HG03135 (cell line): ENCODE results near the gene PDE4D.

Source experiments
- ATAC-seq: cut with Tn5 transposase; IDR thresholded peaks from one replicate; pipeline ENCODE4 v1.9.1; 2021; ENCODE audit warnings: mild to moderate bottlenecking, moderate library complexity; ENCODE audit not compliant: unreplicated experiment

The PDE4D gene

DNA sequence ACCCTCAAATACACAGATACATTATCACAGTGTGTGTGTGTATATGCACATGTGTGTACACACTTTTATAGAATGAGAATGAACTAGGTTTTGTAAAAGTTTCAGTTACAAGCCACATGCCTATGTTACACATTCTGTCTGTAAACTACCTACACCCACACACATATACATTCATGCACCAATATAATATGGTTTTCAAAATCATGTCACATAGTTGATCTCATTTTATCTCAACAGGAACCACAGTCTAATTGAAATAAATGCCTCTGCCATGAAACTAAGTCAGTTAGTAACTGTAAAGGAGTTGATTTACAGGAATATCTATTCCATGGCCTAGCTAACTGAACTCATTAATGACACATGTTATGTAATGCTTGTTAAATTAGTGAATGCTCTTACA, 646.6 kb downstream of the PDE4D start:
- ATAC-seq = no peak

DNA sequence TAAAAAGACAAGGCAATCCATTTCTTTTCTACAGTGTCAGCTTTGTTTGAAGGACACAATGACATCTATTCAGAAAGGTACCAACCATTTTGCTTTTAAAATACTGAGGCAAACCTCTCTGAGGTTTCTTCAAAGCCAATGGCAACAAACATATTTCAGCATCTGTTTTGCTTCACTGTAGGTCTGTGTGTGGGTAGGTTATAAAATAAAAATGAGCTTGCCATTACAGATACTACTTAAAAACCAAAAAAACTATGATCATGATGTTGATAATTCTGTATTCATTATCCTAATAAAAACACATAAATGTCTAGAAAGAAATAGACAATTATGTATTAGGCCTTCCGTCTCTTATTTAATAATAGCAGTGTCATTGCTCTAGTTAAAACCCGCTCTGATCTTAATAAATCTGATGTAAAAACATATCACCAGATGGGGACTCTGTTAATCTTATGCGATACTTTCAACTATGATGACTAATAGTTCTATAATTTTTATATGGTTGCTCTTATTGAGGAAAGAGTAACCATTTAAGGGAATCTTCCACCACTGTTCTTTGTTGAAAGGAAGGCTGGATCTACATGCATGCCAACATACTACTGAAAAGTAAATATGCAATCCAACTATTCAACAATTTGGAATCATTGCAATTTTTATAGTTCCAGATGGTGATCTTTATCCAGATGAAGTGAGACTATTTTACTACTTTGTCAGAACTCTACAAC, 647.2 kb downstream of the PDE4D start:
- ATAC-seq = no peak

GRCh38 chr5:59245198-59245597, 648.3 kb downstream of the PDE4D start:
- no peak for ATAC-seq

GRCh38 chr5:59241552-59241951, 652.0 kb downstream of the PDE4D start:
- no peak for ATAC-seq

DNA sequence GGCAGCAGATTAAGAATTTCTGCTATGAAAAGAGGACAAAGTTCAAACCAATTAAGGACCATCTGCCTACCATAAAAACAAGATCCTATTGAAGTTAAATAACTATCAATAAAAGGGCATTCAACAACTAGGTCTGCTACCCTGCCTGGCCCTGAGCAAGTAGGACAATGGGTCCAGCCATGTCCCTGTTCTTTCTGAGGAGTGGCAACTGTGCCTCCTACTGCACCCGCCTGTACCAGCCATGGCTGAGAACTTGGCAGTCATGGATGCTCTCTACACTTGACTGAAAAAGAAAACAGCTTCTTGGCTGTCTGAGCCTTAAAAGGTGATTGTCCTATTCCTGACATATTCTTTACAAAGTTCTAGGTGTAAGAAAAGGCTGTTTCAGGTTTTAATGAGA, 652.4 kb downstream of the PDE4D start:
- ATAC-seq = no peak

DNA sequence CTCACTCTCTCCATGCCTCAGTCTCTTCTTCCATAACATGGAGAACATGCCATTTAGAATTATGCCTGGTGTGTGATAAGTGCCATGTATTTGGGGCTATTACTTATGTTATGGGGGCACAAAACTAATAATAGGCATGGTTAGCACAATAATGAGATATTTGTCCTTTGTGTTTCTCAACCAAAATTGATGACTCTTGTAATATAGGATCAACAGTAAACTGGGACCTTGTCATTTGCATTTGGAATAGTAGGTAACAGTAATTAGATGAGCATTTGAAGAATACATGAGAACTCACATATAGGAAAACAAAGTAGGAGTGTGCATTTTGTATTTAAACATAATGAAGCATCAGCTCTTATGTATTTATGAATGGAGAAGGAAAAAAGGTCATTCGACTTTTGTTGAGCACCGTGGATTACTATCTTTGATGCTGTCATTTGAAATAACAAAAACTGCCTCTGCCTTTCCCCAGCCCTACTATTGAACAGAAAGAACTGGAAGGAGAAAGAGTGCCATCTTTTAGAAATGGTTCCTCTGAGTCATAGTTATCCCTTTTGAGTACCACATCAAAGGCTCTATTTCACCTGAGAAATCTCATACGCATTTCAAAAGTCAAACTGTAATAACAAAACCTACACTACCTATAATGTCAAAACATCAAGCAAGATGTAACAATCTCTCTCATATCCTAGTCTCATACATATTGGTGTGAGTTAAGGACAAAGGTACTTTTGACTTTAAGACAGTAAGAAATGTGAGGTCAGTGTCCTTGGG, 655.2 kb downstream of the PDE4D start:
- no peak for ATAC-seq

- no peak for ATAC-seq
These were observed 656.5 kb downstream of the PDE4D start for GRCh38 chr5:59236986-59237385.

GRCh38 chr5:59236448-59236847, 657.1 kb downstream of the PDE4D start:
- ATAC-seq = no peak

- no peak for ATAC-seq
These were observed 659.3 kb downstream of the PDE4D start for GRCh38 chr5:59234236-59234635.

DNA sequence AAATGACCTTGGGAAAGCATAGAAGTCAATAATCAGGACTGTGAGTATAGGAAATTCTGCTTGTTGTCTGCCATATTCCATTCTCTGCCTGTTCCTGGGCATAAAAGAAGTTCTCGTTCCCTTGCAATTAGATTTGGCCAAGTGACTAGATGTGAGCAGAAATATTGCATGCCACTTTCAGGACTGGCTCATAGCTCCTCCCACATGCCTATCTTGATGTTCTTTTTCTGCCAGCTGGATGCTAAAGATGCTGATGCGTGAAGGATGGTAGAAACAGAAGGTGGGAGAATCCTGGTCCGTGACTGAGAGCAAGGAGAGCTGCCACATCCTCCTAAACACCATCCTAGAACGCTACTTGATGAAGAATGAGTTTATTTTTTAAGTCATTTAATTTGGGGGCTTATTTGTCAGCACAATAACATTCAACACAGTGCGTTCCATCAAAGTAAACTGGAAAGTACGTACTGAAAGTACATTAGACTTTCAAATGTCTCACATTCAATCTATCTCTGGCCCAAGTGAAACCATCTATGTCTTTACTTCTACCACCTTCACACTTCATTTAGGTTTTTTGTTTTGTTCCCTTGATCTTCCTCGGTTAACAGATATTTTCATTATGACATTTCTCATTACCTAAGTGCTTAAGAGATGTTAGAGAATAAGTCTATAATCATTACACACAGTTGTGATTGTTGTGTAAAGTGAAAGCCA, 662.1 kb downstream of the PDE4D start:
- no peak for ATAC-seq

- ATAC-seq = no peak
These were observed 670.6 kb downstream of the PDE4D start for GRCh38 chr5:59222687-59223511.

DNA sequence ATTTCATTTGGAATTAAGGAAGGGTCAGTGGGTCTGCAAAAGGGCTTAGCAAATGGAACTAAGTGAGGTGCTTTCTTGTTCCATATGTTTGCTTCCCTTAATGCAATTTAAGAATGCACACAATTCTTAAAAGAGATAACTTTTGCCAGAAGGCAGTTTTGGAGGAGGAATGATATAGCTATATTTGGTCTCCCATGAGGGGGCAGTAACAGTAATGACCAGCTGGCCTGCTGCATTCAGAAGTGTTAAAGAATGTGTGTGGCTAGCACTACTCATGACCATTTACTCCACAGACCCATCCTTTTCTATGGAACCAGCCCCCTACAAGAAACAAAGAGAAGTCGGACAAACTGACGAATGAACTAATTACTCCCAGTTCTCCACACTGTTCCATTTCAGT, 671.8 kb downstream of the PDE4D start:
- ATAC-seq = no peak

GRCh38 chr5:59218424-59219045, 675.0 kb downstream of the PDE4D start:
- no peak for ATAC-seq

DNA sequence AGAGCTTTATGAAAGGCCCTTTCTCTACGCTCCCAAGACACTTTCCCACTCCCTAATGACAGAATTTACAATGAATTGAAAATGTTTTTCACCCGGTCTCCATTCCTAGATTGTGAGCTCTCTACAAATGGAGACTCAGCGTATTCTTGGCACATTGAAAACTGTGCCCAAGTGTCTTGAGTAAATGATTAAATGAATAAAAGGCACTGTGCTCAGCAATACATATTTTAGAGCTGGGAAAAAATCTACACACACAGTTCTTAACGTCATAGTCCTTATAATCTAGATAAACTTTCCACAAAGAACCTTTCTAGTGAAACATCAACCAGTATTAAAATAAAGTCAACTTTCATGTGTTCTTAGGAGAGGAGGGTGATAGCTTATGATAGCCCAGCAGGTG, 676.7 kb downstream of the PDE4D start:
- ATAC-seq = no peak

- ATAC-seq = no peak
These were observed 680.9 kb downstream of the PDE4D start for GRCh38 chr5:59212596-59212995.

DNA sequence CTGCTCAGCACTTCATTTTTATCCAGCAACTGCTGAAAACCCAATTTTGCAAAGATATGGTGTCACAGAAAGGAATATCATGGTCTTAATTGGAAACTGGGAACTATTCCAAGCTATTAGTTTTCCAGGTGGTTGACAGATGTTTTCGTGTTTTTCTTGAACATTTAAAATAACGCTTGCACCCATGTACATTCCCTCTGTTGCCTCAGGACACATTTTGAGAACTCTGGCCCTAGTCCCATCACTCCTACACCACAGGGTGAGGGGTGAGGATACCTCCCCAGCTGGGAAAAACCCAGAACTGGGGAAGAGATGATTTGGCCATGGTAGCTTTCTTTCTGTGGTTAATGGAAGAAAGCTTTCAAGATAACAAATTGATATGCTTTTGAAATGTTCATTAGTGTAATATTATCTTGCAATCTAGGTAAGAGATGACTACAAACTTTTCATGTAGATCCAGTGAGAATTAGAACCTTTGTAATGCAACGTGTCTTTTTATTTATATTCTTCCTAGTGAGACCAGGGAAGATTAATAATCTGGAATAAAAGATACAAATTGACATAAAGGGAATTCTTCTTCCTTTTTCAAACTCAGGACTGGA, 683.7 kb downstream of the PDE4D start:
- ATAC-seq = no peak

DNA sequence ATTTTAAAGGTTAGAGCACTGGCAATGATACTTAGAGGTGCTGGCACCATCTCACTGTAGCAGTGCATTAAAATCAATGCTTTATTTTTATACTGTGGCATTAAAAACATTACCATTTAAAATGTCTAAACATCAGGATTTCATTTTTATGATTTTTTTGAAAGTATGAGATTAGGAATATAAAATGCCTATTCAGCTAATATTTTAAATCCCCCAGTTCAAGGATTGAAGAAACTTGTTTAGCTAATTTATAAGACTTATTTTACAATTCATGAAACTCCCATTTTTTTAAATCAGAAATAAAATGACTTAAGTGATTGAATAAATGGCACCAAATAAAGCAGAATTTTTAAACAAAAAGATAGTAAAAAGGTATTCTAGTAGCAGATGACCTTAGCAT, 685.1 kb downstream of the PDE4D start:
- no peak for ATAC-seq

DNA sequence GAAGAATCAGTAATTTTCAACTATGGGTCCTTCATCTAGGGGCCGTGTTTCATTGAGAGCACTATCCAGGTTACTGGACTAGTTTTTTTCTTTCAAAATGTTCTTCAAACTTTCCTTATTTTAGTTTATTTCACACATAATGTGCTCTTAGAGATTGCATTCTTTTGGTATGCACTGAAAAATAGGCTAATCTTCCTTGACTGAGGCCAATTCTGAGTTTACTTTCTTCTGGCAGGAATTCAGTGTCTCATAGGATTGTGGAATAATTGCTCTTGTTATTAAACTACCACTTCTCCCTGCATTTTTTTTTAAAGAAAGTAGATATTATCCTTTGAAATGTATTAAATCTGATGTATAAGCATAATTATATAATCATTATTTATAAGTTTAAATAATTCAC, 686.1 kb downstream of the PDE4D start:
- ATAC-seq = no peak

DNA sequence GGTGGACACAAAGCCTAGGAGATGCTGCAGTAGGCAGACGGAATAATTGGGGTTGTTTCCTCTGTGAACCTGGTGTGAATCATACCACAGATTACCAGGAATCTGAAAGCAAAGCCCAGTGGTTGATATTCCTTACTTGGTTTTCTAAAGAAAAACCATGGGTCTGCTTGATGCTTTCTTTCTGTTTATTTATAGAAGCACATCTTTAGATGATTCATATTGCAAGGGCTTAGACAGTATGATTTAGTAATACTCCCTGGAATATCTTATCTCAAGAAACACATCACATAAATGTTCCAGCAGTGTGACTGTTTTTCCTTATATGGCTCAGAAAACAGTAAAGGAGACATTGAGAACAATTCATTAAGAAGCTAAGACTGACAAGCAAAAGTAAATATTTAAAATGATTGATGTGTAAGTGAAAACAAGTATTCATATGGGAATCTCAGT, 687.4 kb downstream of the PDE4D start:
- ATAC-seq = no peak
